Measurements from ENCODE around the gene PLA2G3. TPM values are rescaled to one million over a fixed set of nuclear protein-coding genes. Genes with fewer than 3 reads are reported as not detected.

Gene PLA2G3
- polyA plus RNA-seq, 1 experiment, result 0.10 TPM

- Histone ChIP-seq H3K4me3 (ENCODE audit: low read depth, low read length) (no peak overlapping the region), H3K27me3 (ENCODE audit: control insufficient read depth, insufficient read depth, low read length) (peaks cover 18% of the 10 kb centered on the region), H3K27ac (ENCODE audit: low read depth, low read length) (no peak overlapping the region), H3K9me3 (ENCODE audit: control insufficient read depth, insufficient read depth, low read length) (no peaks in the 10 kb centered on the region; the same call in 1 of the 2 replicates)
- TF ChIP-seq, protein P1, sequence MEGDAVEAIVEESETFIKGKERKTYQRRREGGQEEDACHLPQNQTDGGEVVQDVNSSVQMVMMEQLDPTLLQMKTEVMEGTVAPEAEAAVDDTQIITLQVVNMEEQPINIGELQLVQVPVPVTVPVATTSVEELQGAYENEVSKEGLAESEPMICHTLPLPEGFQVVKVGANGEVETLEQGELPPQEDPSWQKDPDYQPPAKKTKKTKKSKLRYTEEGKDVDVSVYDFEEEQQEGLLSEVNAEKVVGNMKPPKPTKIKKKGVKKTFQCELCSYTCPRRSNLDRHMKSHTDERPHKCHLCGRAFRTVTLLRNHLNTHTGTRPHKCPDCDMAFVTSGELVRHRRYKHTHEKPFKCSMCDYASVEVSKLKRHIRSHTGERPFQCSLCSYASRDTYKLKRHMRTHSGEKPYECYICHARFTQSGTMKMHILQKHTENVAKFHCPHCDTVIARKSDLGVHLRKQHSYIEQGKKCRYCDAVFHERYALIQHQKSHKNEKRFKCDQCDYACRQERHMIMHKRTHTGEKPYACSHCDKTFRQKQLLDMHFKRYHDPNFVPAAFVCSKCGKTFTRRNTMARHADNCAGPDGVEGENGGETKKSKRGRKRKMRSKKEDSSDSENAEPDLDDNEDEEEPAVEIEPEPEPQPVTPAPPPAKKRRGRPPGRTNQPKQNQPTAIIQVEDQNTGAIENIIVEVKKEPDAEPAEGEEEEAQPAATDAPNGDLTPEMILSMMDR (IDR thresholded peaks at IDR 0.05; ENCODE audit: low read depth, low read length), result no peak
- DNase-seq (ENCODE audit: low read depth, low spot score), result no peak
- ChIA-PET CTCF (interaction anchor here (1.0 to 1.7 kb wide), 2 partner anchors 28 to 53 kb away, joined by 3 to 6 read pairs; partner anchors contain the start of gene SELENOM), POLR2A (no interaction called here)
Measured at GRCh38 chr22:31135706-31136105, 4.6 kb downstream of the PLA2G3 start.

GRCh38 chr22:31134688-31135087 lies 5.6 kb downstream of the PLA2G3 start:
- no peak for DNase-seq (ENCODE audit: low read depth, low spot score)
- POLR2A ChIA-PET, result no interaction called here
- Histone ChIP-seq H3K9me3 (ENCODE audit: control insufficient read depth, insufficient read depth, low read length) (no peaks in the 10 kb centered on the region; the same call in 1 of the 2 replicates), H3K4me3 (ENCODE audit: low read depth, low read length) (no peak overlapping the region), H3K27me3 (ENCODE audit: control insufficient read depth, insufficient read depth, low read length) (peaks cover 9% of the 10 kb centered on the region), H3K27ac (ENCODE audit: low read depth, low read length) (no peak overlapping the region)
- CTCF ChIA-PET, result interaction anchor here (1.7 kb wide), 1 partner anchor 27 kb away, joined by 6 read pairs; the partner anchor contains the start of gene SELENOM
- TF ChIP-seq, protein P1 (IDR thresholded peaks at IDR 0.05; ENCODE audit: low read depth, low read length), result no peak

DNA sequence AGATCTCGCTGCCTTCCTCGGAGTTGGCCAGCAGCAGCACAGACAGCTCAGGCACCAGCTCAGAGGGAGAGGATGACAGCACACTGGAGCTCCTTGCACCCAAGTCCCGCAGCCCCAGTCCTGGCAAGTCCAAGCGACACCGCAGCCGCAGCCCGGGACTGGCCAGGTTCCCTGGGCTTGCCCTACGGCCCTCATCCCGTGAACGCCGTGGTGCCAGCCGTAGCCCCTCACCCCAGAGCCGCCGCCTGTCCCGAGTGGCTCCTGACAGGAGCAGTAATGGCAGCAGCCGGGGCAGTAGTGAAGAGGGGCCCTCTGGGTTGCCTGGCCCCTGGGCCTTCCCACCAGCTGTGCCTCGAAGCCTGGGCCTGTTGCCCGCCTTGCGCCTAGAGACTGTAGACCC lies 6.4 kb downstream of the PLA2G3 start:
- Histone ChIP-seq H3K27me3 (ENCODE audit: control insufficient read depth, insufficient read depth, low read length) (peaks cover 6% of the 10 kb centered on the region), H3K27ac (ENCODE audit: low read depth, low read length) (no peak overlapping the region), H3K9me3 (ENCODE audit: control insufficient read depth, insufficient read depth, low read length) (no peaks in the 10 kb centered on the region; the same call in 1 of the 2 replicates), H3K4me3 (ENCODE audit: low read depth, low read length) (no peak overlapping the region)
- ChIA-PET POLR2A (no interaction called here), CTCF (no interaction called here)
- DNase-seq (ENCODE audit: low read depth, low spot score), result no peak
- TF ChIP-seq, protein P1 (IDR thresholded peaks at IDR 0.05; ENCODE audit: low read depth, low read length), result no peak

GRCh38 chr22:31130873-31131272 lies 9.4 kb downstream of the PLA2G3 start:
- POLR2A ChIA-PET, result no interaction called here
- CTCF ChIA-PET, result interaction anchor here (2.2 kb wide), 1 partner anchor 24 kb away, joined by 4 read pairs; the partner anchor contains the start of gene SELENOM

GRCh38 chr22:31128156-31128555 lies 12.2 kb downstream of the PLA2G3 start:
- CTCF ChIA-PET, result interaction anchor here (0.6 to 1.3 kb wide), 3 partner anchors 21 to 136 kb away, joined by 5 read pairs; partner anchors contain the start of gene SELENOM
- POLR2A ChIA-PET, result no interaction called here
- no peaks in the 10 kb centered on the region; the same call in 1 of the 2 replicates for H3K9me3 ChIP-seq (ENCODE audit: control insufficient read depth, insufficient read depth, low read length)
- DNase-seq (ENCODE audit: low read depth, low spot score), result no peak
- H3K4me3 ChIP-seq (ENCODE audit: low read depth, low read length), result no peak overlapping the region
- peaks cover 2% of the 10 kb centered on the region for H3K27me3 ChIP-seq (ENCODE audit: control insufficient read depth, insufficient read depth, low read length)
- TF ChIP-seq, protein P1 (IDR thresholded peaks at IDR 0.05; ENCODE audit: low read depth, low read length), result no peak
- H3K27ac ChIP-seq (ENCODE audit: low read depth, low read length), result no peak overlapping the region

More at GRCh38 chr22:31130873-31131272, 9.4 kb downstream of the PLA2G3 start:
- DNase-seq (ENCODE audit: low read depth, low spot score), result no peak
- no peak overlapping the region for H3K27ac ChIP-seq (ENCODE audit: low read depth, low read length)
- no peaks in the 10 kb centered on the region; the same call in 1 of the 2 replicates for H3K9me3 ChIP-seq (ENCODE audit: control insufficient read depth, insufficient read depth, low read length)
- no peaks in the 10 kb centered on the region for H3K27me3 ChIP-seq (ENCODE audit: control insufficient read depth, insufficient read depth, low read length)
- TF ChIP-seq, protein P1 (IDR thresholded peaks at IDR 0.05; ENCODE audit: low read depth, low read length), result no peak
- H3K4me3 ChIP-seq (ENCODE audit: low read depth, low read length), result no peak overlapping the region

All from AG04450 (cell line).